Hematopoietic multipotent progenitor cell treated with erythropoietin and hydrocortisone succinate and interleukin-3 and kit ligand, for 8 days (in vitro differentiated cells): ENCODE measurements around the gene C1orf167.
A peak's percentile ranks its signal among the peaks of the same experiment; 100 is the strongest.

Source experiments
- DNase-seq: peaks from one replicate; pipeline ENCODE4 v3.0.0-alpha.2; 2015

The C1orf167 gene

DNA sequence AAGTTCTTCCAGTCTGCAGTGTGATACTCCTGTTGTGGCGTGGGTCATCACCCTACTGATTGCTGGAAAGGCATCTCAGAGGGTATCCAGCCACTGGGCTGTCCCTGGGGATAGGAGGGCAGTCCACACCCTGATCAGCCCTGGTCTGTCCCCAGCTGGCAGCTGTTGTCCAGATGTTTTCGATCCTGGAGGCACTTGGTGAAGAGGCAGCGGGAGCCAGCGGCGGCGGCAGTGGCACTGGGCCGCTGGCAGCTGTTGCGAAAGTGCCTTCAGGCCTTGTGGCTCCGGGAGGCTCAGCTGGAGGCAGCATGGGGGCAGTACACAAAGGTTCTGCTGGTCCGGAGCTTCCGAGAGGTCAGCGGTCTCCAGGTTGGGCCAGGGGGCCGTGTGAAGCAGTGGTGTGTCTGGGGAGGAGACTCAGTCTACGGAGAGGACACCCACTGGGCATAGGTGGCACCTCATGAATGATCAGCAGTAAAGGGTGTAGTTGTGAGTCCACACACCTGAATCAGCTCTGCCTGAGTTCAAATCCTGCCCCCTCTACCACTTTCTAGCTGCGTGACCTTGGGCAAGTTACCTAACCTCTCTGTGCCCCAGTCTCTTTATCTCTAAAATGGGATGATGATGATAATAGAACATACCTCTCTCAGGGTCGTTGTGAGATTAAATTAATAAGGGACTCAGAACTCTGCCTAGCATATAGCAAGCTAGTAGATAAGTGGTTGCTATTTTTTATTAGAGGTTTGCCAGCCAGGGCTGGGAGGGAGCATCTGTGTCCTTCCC is 6.1 kb downstream of the C1orf167 start:
- no peak for DNase-seq

GRCh38 chr1:11768821-11769220 is 6.8 kb downstream of the C1orf167 start:
- no peak for DNase-seq

DNA sequence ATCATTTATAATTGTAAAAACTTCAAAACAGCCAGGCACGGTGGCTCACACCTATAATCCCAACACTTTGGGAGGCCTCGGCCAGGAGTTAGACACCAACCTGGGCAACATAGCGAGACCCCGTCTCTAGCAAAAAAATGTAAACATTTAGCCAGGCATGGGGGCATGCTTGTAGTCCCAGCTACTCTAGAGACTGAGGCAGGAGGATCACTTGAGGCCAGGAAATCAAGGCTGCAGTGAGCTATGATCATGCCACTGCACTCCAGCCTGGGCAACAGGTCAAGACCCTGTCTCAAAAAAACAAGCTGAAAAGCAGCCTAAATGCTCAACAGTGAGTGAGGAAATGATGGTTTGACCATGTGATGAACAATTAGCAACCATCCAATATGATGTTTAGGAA is 7.3 kb downstream of the C1orf167 start:
- DNase-seq = no peak

GRCh38 chr1:11770011-11770410 is 8.0 kb downstream of the C1orf167 start:
- DNase-seq = no peak

DNA sequence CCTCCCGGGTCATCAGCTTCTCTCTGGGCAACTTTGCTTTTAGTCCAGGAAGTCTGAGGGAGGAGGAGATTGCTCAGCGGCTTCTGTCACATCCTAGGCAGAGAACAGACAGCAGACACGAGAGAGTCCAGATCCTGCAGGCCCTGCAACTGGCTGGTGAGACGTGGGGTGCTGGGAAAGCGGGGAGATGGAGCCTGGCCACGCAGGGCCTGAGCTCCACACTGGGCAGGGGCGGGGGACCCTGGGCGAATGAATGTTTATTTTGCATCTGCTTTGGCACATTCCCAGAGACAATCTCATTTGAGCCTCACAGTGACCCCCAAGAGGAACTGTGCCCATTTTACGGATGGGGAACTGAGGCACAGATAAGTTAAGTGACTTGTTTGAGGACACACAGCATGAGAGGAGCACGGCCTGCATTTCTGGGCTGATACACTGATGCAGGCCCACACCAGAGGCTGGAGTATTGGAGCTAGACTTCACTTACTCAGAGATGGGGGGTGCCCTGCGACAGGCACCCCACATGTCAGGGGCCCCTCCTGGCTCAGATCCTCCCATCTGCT is 9.6 kb downstream of the C1orf167 start:
- no peak for DNase-seq

DNA sequence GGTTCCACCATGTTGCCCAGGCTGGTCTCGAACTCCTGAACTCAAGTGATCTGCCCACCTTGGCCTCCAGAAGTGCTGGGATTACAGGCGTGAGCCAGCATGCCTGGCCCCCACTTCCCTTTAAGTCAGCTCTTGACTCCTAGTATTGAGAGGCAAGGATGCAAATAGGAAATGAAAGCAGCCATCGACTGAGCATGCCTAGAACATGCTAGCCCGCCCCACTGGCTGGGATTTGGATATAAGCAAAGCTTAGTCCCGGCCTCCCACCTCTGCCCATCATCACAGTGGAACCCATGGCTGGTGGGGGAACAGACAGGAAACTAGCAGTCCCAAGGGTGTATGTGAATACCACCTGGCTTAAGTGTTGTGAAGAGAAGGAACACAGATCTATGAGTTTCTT is 10.5 kb downstream of the C1orf167 start:
- DNase-seq = no peak

DNA sequence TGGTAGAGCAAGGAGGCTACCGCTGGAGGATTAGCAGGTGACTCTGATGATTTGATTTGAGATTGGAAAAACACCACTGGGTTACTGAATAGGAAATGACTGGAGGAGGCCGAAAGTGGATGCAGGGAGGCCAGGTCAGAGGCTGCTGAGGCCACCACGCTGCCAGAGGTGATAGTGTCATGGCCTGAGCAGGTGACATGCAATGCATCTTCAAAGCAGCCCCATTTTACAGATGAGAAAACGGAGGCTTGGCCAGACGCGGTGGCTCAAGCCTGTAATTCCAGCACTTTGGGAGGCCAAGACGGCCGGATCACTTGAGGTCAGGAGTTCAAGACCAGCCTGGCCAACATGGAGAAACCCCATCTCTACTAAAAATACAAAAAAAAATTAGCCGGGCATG is 12.8 kb downstream of the C1orf167 start:
- no peak for DNase-seq

- DNase-seq = no peak
These were observed 15.8 kb downstream of the C1orf167 start for GRCh38 chr1:11777658-11778322.

DNA sequence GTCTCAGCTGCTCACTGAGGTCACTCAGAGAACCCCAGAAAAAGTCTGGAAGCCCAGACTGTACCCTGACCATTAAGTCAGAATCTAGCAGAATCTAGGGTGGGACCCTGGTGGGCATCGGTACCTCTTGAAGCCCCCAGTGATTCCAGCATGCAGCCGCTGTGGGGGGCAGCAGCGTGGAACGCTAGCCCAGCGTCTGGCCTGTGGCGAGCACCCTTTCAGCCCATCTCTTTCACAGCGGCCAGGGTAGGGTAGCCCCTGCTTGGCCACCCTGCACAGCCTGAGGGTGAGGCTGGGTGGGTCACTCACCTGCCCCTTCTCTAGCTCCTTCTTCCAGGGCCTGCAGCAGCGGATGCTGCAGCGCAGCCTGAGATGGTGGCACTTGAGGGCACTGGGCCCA is 16.3 kb downstream of the C1orf167 start:
- DNase-seq = no peak

DNA sequence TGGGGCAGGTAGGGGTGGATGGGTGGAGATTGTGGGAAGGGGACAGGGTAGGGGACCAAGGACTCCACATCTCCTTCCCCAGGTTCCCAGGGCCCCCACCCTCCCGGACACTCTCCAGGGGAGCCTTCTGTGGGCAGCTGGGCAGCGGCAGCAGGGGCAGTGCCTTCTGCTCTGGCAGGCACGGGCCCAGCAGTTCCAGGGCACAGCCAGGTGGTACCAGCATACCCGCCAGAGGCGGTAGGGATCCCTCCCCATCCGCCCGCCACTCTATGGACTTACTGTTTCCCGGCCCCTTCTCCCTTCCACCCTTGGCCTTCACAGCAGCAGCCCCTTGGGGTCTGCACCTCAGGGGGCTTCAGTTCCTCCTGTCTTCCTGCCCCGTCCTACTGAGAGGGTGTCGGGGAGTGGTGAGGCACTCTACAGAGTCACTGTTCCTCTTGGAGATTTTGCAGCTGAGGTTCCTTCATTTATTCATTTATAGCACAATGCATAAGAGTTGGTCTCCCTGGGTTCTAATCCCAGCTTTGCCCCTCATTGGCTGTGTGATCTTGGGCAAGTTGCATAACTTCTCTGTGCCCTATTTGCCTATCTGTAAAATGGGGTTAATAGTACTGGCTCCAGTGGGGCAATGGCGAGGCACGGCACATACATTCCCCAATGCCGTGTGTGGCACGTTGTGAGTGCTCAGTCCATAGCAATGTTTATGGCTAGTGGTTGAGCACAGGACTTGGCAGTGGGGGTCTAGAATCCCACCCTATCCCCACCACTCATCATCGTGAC is 17.0 kb downstream of the C1orf167 start:
- no peak for DNase-seq

DNA sequence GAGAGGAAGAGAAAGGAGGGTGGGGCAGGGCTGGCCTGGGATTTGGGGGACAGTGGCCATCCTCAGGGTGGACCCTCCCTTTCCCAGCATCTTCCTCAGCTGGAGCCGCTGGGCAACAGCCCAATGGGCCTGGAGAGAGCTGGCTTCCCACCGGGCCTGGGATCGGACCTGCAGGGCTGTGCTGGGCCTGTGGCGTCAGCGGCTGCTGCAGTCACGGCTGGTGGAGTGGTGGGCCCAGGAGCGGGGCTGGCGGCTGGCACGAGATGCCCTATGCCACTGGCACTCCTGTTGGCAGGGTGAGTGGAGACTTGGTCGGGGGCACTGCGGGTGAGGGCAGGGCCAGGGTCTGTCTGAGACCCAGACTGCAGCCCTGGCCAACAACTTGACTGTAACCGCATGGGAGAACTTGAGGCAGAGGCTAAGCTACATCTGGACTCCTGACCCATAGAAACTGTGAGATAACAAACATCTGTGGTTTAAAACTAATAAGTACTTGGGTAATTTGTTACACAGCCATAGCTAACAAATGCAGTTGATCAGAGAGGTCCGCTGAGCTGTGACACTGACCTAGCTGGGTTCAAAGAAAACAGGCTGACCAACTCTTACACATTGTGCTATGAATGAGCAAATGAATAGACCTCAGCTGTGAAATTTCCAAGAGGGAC is 17.9 kb downstream of the C1orf167 start:
- DNase-seq = no peak

DNA sequence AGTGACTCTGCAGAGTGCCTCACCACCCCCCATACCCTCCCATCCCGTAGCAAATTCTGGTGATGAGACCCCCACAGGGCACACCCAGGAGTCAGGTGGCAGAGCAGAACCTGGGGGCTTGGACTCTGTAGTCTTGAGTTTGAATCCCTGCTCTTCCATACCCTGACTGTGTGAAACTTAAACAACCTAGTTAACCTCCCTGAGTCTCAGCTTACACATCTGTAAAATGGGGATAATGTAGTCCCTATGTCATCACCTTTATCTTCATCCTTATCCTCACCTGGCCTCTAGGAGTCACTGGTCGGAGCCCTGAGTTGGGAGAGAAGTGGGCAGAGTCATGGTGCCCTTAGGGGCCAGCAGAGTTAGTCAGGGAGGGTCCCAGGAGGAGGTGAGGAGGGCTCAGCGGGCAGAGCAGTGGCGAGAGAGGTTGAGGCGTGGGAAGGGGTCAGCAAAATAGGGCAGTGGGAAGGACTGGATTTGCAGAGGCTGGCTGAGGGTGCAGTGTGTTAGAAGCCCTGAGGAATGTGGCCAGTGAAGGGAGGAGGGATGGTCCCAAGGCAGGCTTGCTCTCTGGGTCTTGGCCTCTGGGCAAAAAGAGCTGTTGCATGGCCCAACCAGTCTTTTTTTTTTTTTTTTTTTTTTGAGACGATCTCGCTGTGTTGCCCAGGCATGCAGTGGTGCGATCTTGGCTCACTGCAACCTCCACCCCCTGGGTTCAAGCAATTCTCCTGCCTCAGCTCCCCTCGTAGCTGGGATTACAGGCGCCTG is 18.6 kb downstream of the C1orf167 start:
- DNase-seq = no peak

GRCh38 chr1:11781297-11781696 is 19.3 kb downstream of the C1orf167 start:
- no peak for DNase-seq

- DNase-seq = no peak
These were observed 20.2 kb downstream of the C1orf167 start for GRCh38 chr1:11782127-11782708.

GRCh38 chr1:11783556-11783955 is 21.6 kb downstream of the C1orf167 start:
- no peak for DNase-seq

- DNase-seq = no peak
These were observed 22.4 kb downstream of the C1orf167 start for GRCh38 chr1:11784256-11784992.

DNA sequence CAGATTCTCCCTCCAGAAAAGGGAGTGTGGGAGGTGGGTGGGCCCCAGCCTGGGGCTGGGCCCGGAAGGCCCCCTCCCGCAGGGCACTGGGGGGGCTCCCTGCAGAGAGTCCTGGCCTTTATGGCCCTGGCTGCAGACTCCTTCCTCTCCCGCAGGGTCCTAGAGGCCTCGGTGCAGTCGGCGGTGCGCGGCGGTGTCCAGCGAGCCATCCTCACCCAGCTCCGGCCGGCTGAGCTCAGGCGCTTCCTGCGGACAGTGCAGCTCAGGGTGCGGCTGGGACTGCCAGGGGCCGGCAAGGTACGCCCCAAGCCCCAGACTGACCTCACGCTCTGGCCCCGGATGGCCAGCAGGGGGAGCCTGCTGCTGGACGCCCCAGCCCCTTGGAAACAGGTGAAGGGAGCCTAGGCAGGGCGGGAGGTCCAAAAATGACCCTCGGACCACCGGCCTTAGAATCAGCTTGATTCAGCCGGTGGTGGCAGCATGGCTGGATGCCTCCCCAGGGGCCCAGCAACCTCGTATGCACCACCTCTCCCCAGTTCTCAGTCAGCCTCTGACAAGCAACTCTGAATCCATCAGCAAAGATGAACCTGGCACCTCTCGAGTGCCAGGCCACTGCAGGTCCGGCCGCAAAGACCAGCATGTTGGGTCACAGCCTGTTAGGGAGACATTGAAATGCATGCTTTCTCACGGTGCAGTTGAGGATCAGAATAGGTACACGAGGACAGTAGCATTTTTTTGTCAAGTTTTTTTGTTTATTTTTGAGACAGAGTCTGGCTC is 23.2 kb downstream of the C1orf167 start:
- peak; percentile 60 for DNase-seq

DNA sequence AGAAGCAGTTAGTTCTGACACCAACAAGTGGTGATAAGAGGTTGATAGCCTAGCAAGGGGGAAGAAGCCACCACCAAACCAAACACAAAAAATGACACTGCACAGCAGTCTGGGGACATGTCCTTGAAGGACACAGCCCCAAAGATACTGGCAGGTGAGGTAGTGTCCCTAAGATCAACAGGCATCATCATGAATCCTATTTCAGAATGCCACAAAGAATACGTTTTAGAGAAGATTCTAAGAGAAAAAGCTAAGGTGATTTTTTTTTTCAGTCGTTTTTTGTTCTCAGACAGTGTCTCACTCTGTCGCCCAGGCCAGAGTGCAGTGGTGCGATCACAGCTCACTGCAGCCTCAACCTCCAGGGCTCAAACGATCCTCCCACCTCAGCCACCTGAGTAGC is 24.2 kb downstream of the C1orf167 start:
- no peak for DNase-seq

DNA sequence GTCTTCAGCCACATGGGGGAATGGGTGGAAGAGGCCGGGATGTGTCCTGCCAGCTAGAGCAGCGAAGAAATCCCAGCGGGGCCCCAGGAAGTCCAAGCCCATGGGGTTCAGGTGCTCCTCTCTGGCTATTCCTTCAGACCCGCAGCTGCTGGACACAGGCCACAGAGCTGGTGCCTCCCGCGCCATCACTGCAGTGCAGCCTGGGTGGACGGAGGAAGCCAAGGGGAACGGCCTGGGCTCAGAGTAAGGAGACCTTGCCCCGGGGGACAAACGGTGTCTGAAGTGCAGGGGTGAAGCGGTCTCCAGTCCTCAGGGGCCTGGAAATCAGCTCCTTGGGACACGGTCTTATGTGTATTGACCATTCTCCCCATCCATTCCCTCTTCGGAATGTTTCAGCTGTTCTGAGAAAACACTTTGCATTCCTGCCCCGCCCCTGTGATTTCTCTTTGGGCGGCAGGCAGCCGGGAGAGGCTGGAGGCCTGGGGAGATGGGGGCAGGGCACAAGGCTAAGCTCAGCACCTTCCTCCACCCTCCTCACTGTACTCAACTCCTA is 25.3 kb downstream of the C1orf167 start:
- no peak for DNase-seq
